HepG2 (cell line): ENCODE data around the gene OR10AD1. TPM values are rescaled to one million over a fixed set of nuclear protein-coding genes. Genes with fewer than 3 reads are reported as not detected.
A peak's percentile ranks its signal among the peaks of the same experiment; 100 is the strongest.

Experiments
- ATAC-seq: fragments of 200-7000 bp; cut with Tn5 transposase; 3 replicates; pipeline ENCODE4 v1.9.1; 2020; ENCODE audit warnings: mild to moderate bottlenecking, moderate library complexity
- BruUV-seq: library from RNA; stranded (reverse); fragments of 400-500 nt; replicated peaks from 2 replicates; lab custom pipeline; 2021; lab: Mats Ljungman, UMichigan
- CTCF ChIA-PET: fragments of 300-600 bp; formaldehyde crosslinking; extraction: SDS; loops from one replicate; lab custom pipeline; 2021; ENCODE audit warnings: low total read pairs, inconsistent platforms, low intra/inter-chr PET ratio; lab: Yijun Ruan, JAX
- POLR2A ChIA-PET: fragments of 350-600 bp; sonication (Branson Sonifier 250); formaldehyde crosslinking; loops from one replicate; lab custom pipeline; 2020; ENCODE audit warnings: antibody characterized with exemption, inconsistent platforms; lab: Yijun Ruan, JAX
- DNase-seq: peaks from one replicate; pipeline ENCODE4 v3.0.0-alpha.2; 2015; ENCODE audit warnings: low spot score
- FAIRE-seq: peaks from 3 replicates; lab custom pipeline; 2011; peaks lifted over from hg19 to GRCh38; lab: Jason Lieb, UNC
- H2AFZ ChIP-seq: one replicate; pipeline ENCODE4 v1.6.1; 2011; ENCODE audit warnings: low read length, inconsistent platforms
- H3K27ac ChIP-seq: fragments of 300-600 bp; 3 replicates; pipeline ENCODE4 v1.8.0; 2011; ENCODE audit warnings: mixed run types, mild to moderate bottlenecking, mixed read lengths, low read length, inconsistent platforms; ENCODE audit not compliant: insufficient read depth; ENCODE audit errors: extremely low read length
- H3K27me3 ChIP-seq, 2 experiments: fragments of 200-600 bp in 1 of 2; 2 replicates in 1 of 2; 3 replicates in 1 of 2; pipeline versions ENCODE4 v1.6.0 to v1.8.0; 2011; ENCODE audit warnings: low read length in 2 of 2, mild to moderate bottlenecking in 2 of 2, moderate library complexity in 2 of 2, inconsistent platforms in 1 of 2; ENCODE audit not compliant: insufficient read depth in 2 of 2, control insufficient read depth in 1 of 2
- H3K36me3 ChIP-seq, 2 experiments: fragments of 200-600 bp in 1 of 2; replicated peaks in 1 of 2; 2 replicates in 1 of 2; 3 replicates in 1 of 2; pipeline versions ENCODE4 v1.5.1 to v1.8.0; 2011; ENCODE audit warnings: low read length in 2 of 2, inconsistent platforms in 1 of 2; ENCODE audit not compliant: insufficient read depth in 2 of 2, control insufficient read depth in 1 of 2
- H3K4me1 ChIP-seq: 2 replicates; pipeline ENCODE4 v1.5.1; 2012; ENCODE audit warnings: low read length, inconsistent platforms; ENCODE audit not compliant: insufficient read depth
- H3K4me2 ChIP-seq: 2 replicates; pipeline ENCODE4 v1.6.0; 2011; ENCODE audit warnings: low read depth, low read length, inconsistent platforms
- H3K4me3 ChIP-seq, 3 experiments: fragments of 200-600 bp in 1 of 3; sonication (generic), shearing (Covaris generic) in 1 of 3; replicated peaks in 1 of 3; 2 replicates each; pipeline ENCODE4 v1.5.1; 2011 to 2016; ENCODE audit warnings: low read length in 3 of 3, inconsistent platforms in 2 of 3, low read depth in 2 of 3, mild to moderate bottlenecking in 2 of 3, control low read depth in 1 of 3, mixed read lengths in 1 of 3; ENCODE audit not compliant: insufficient read depth in 1 of 3
- H3K79me2 ChIP-seq: one replicate; pipeline ENCODE4 v1.6.1; 2011; ENCODE audit warnings: low read length, inconsistent platforms; ENCODE audit not compliant: insufficient read depth
- H3K9ac ChIP-seq: 2 replicates; pipeline ENCODE4 v1.6.0; 2011; ENCODE audit warnings: mild to moderate bottlenecking, low read depth, low read length, inconsistent platforms; ENCODE audit not compliant: insufficient read depth
- H3K9me3 ChIP-seq: 2 replicates; pipeline ENCODE4 v1.5.1; 2012; ENCODE audit warnings: mild to moderate bottlenecking, low read length
- H4K20me1 ChIP-seq: 2 replicates; pipeline ENCODE4 v1.6.0; 2011; ENCODE audit warnings: inconsistent platforms, mild to moderate bottlenecking, low read length, moderate library complexity; ENCODE audit not compliant: insufficient read depth
- CENPX ChIP-seq: sonication (generic); formaldehyde crosslinking; IDR thresholded peaks from 2 replicates; pipeline ENCODE4 v1.9.0; 2021; ENCODE audit warnings: mild to moderate bottlenecking, missing genetic modification reagents, moderate library complexity
- EHMT2 ChIP-seq: fragments of 200-600 bp; sonication (generic); IDR thresholded peaks from 2 replicates; pipeline ENCODE4 v1.7.0; 2017; ENCODE audit warnings: antibody characterized with exemption, low read depth, low read length, borderline replicate concordance
- FOXA1 ChIP-seq, 2 experiments: fragments of 450-650 bp in 1 of 2; sonication (generic) in 1 of 2; formaldehyde crosslinking in 1 of 2; IDR thresholded peaks; 2 replicates each; pipeline versions ENCODE4 v1.4.0 to v1.6.1; 2016 to 2020; ENCODE audit warnings: missing genetic modification reagents in 1 of 2
- MED13 ChIP-seq: sonication (generic); formaldehyde crosslinking; IDR thresholded peaks from 2 replicates; pipeline ENCODE4 v1.5.0; 2020; ENCODE audit warnings: missing genetic modification reagents
- MIER3 ChIP-seq: IDR thresholded peaks from 2 replicates; pipeline ENCODE4 v1.6.1; 2016; ENCODE audit warnings: missing compliant biosample characterization, borderline replicate concordance
- MYNN ChIP-seq: sonication (generic); formaldehyde crosslinking; IDR thresholded peaks from 2 replicates; pipeline ENCODE4 v1.4.0; 2020; ENCODE audit warnings: mild to moderate bottlenecking, low read depth, missing genetic modification reagents
- NAIF1 ChIP-seq: sonication (generic); formaldehyde crosslinking; IDR thresholded peaks from 2 replicates; pipeline ENCODE4 v1.5.0; 2020; ENCODE audit warnings: mild to moderate bottlenecking, missing genetic modification reagents, borderline replicate concordance
- ONECUT2 ChIP-seq: sonication (generic); formaldehyde crosslinking; IDR thresholded peaks from 2 replicates; pipeline ENCODE4 v1.4.0; 2020; ENCODE audit warnings: missing genetic modification reagents
- PHF21A ChIP-seq: sonication (generic); formaldehyde crosslinking; IDR thresholded peaks from 2 replicates; pipeline ENCODE4 v1.5.0; 2020; ENCODE audit warnings: mild to moderate bottlenecking, missing genetic modification reagents
- SKI ChIP-seq: fragments of 450-650 bp; IDR thresholded peaks from one replicate; pipeline ENCODE4 v1.6.1; 2018; ENCODE audit warnings: mild to moderate bottlenecking; ENCODE audit not compliant: partially characterized antibody
- TGIF2 ChIP-seq: IDR thresholded peaks from 2 replicates; pipeline ENCODE4 v1.6.1; 2016; ENCODE audit warnings: control low read depth, missing compliant biosample characterization
- U2AF1 ChIP-seq: fragments of 200-400 bp; formaldehyde crosslinking; optimal IDR thresholded peaks from 2 replicates; pipeline ENCODE3; 2017; ENCODE audit warnings: mild to moderate bottlenecking, low read depth, low read length
- ZKSCAN1 ChIP-seq: fragments of 150-350 bp; IDR thresholded peaks from 2 replicates; pipeline ENCODE4 v1.6.1; 2014; ENCODE audit warnings: low read length
- ZNF225 ChIP-seq: sonication (generic); formaldehyde crosslinking; IDR thresholded peaks from 2 replicates; pipeline ENCODE4 v1.4.0; 2020; ENCODE audit warnings: mild to moderate bottlenecking, missing genetic modification reagents
- ZNF878 ChIP-seq: sonication (generic); formaldehyde crosslinking; IDR thresholded peaks from 2 replicates; pipeline ENCODE4 v1.8.1; 2023; ENCODE audit warnings: mild to moderate bottlenecking, missing genetic modification reagents, moderate library complexity
- WGBS: methylation state at CpG from one replicate; pipeline ENCODE4 v1.1.6; 2017; ENCODE audit warnings: low lambda C conversion rate; 5-methylcytosine and 5-hydroxymethylcytosine counted together
- in situ Hi-C: cut with HindIII; loops from 2 replicates; pipeline ENCODE4 v1.10.0; 2017; ENCODE audit warnings: low pct_unique_long_range_greater_than_20kb; ENCODE audit not compliant: extremely low pct_ligation_motif_present
- intact Hi-C: fragments of 100-400 bp; cut with micrococcal nuclease; formaldehyde crosslinking; loops from one replicate; pipeline ENCODE4 v1.10.0; 2022; ENCODE audit not compliant: unreplicated experiment
- polyA plus RNA-seq, 8 experiments: library from polyadenylated mRNA; depleted of rRNA in 3 of 8; stranded (reverse) in 7 of 8; unstranded in 1 of 8; fragments of >200 nt; fragmentation: Illumina TruSeq in 4 of 8; extraction: Trizol in 4 of 8; gene quantifications; 2 replicates each; pipeline versions ENCODE4 v1.2.1 to v1.2.3, GENCODE V29; 2011 to 2016; ENCODE audit warnings: low read depth in 4 of 8, missing spikeins in 1 of 8, mixed read lengths in 1 of 8; ENCODE audit not compliant: insufficient read depth in 1 of 8
- total RNA-seq, 5 experiments: library from RNA; depleted of rRNA; stranded (reverse); fragments of >200 nt; fragmentation: Illumina TruSeq; extraction: Trizol; gene quantifications; 2 replicates each; pipeline ENCODE4 v1.2.3, GENCODE V29; 2016; ENCODE audit warnings: low read depth in 1 of 5
- TF ChIP-seq, protein P1 (sequence below): sonication (generic); formaldehyde crosslinking; IDR thresholded peaks from 2 replicates; pipeline ENCODE4 v1.8.1; 2022; ENCODE audit warnings: low read depth, mild to moderate bottlenecking, missing genetic modification reagents
- TF ChIP-seq, protein P2 (sequence below): sonication (generic); formaldehyde crosslinking; IDR thresholded peaks from 2 replicates; pipeline ENCODE4 v1.4.0; 2020; ENCODE audit warnings: missing genetic modification reagents, borderline replicate concordance

OR10AD1 gene
- total and polyA plus RNA-seq, 2 of the 13 experiments (the other 11 are each of a cell fraction or from before 2014, with no cell fraction given) = not detected

DNA sequence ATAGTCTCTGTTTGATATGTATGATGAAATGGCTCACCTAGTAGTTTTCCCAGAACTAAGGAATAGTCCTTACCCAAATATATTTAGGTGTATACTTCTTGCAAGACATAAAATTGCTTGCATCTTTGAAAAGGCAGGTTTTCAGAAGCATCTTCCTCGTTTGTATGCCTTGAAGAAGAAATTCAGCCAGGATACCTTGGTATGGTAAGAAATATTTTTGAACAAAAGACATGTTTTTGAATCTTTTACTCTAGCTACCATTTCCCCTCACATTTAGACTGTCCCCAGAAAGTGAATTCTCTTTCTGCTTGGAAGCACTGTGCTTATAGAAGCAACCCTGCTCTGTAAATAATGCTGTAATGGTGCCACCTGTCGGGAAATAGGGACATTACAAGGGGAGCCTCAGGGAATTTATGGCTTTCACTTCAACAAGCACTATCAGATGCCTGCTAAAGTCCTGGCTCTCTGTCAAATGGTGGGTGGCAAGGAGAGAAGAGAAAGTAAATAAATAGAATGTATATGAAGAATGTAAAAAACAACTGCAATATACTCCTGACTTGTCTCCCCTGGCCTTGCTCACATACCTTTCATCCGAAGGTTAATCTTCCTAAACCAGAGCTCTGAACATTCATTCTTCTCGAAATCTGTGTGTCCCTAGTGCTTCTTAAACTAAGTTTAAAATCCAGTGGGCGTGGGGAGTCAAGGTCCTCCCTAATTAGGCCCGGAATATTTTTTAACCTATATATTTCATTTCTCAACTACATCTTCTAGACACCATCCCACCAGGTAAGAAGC lies 13.6 kb downstream of the OR10AD1 start (continued):
- TF ChIP-seq PHF21A (no peak), ZNF225 (CRISPR knock-in tag) (no peak), ZKSCAN1 (no peak), SKI (no peak), MYNN (CRISPR knock-in tag) (no peak), FOXA1 (IDR thresholded peaks at IDR 0.05) (no peak), FOXA1 (CRISPR knock-in tag; IDR thresholded peaks at IDR 0.05) (0 out of 2 replicates have a peak, but pooled peaks have one; percentile 33)

DNA sequence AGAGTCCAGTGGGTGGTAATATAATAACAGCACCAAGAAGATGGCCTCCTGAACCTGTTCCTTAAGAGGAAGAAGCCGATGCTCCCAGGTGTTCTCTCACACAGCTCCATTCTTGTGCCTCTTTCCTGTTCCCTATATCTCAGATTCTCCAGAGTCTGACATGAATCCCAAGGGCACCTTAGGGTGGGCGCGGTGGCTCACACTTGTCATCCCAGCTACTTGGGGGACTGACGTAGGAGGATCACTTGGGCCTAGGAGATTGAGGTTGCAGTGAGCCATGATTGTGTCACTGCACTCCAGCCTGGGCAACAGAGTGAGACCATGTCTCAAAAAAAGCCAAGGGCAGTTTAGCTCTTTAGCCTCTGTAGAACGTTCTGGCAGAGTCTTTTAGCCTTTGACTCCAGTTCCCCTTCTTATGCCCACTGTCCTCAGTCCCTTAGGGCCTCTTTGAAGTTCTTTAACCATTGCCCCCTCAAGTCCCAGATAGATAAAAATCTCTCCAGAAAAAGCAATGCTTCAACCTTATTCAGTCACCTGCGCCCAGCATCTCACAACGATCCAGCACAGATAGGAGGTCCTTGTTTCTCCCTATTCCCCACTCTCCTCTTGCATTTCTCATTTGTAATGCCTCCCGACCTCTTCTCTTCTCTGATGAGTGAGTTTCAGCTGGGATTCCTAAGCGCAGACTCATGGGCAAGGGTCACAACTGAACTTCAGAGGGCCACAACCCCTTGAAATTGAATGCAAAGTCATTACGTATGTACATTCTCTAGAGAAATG lies 15.0 kb downstream of the OR10AD1 start:
- Histone ChIP-seq H3K4me2 (no peak overlapping the region), H3K36me3 (no peaks in the 10 kb centered on the region), H3K9me3 (no peaks in the 10 kb centered on the region), H3K27ac (no peak overlapping the region), H3K4me1 (0 out of 2 replicates have a peak, but pooled peaks cover under 1% of the 10 kb centered on the region), H3K79me2 (no peaks in the 10 kb centered on the region), H3K9ac (no peak overlapping the region), H3K27me3 (peaks cover 2 to 35% of the 10 kb centered on the region in 2 experiments; a peak in 4 of 5 replicates), H4K20me1 (no peaks in the 10 kb centered on the region), H2AFZ (no peak overlapping the region), H3K4me3 (no peak overlapping the region)
- 18% methylated on average over 8 of the region's 10 CpGs for WGBS
- no TSS peak for BruUV-seq
- no peak for DNase-seq
- intact Hi-C loops (loop anchor here (10.0 kb wide), 1 partner anchor 427 kb away; no protein-coding TSS in a partner anchor), in situ Hi-C loops (no loop called here)
- CTCF ChIA-PET = no interaction called here
- POLR2A ChIA-PET = no interaction called here
- FAIRE-seq = no peak
- no peak for ATAC-seq
- no peak for TF ChIP-seq ZKSCAN1
- TF ChIP-seq, protein P1, sequence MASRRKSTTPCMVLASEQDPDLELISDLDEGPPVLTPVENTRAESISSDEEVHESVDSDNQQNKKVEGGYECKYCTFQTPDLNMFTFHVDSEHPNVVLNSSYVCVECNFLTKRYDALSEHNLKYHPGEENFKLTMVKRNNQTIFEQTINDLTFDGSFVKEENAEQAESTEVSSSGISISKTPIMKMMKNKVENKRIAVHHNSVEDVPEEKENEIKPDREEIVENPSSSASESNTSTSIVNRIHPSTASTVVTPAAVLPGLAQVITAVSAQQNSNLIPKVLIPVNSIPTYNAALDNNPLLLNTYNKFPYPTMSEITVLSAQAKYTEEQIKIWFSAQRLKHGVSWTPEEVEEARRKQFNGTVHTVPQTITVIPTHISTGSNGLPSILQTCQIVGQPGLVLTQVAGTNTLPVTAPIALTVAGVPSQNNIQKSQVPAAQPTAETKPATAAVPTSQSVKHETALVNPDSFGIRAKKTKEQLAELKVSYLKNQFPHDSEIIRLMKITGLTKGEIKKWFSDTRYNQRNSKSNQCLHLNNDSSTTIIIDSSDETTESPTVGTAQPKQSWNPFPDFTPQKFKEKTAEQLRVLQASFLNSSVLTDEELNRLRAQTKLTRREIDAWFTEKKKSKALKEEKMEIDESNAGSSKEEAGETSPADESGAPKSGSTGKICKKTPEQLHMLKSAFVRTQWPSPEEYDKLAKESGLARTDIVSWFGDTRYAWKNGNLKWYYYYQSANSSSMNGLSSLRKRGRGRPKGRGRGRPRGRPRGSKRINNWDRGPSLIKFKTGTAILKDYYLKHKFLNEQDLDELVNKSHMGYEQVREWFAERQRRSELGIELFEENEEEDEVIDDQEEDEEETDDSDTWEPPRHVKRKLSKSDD (CRISPR knock-in tag) = no peak
- TF ChIP-seq MIER3 (CRISPR knock-in tag) = no peak
- TF ChIP-seq ZNF878 (CRISPR knock-in tag) = no peak
- TF ChIP-seq, protein P2, sequence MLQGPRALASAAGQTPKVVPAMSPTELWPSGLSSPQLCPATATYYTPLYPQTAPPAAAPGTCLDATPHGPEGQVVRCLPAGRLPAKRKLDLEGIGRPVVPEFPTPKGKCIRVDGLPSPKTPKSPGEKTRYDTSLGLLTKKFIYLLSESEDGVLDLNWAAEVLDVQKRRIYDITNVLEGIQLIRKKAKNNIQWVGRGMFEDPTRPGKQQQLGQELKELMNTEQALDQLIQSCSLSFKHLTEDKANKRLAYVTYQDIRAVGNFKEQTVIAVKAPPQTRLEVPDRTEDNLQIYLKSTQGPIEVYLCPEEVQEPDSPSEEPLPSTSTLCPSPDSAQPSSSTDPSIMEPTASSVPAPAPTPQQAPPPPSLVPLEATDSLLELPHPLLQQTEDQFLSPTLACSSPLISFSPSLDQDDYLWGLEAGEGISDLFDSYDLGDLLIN (CRISPR knock-in tag) = no peak
- no peak for TF ChIP-seq U2AF1
- no peak for TF ChIP-seq EHMT2
- TF ChIP-seq TGIF2 = no peak
- TF ChIP-seq ONECUT2 (CRISPR knock-in tag) = no peak
- TF ChIP-seq NAIF1 = no peak
- TF ChIP-seq MED13 (CRISPR knock-in tag) = no peak
- TF ChIP-seq CENPX (CRISPR knock-in tag) = no peak
